GM18867 (cell line): Measurements from ENCODE around the gene TDP1.
"Not testable (repeated sequence)": the region's sequence is repeated elsewhere in the genome, so short reads cannot be mapped to it uniquely, and the experiment has no call there.

Source experiments
- ATAC-seq: cut with Tn5 transposase; IDR thresholded peaks from one replicate; pipeline ENCODE4 v1.9.1; 2021; ENCODE audit warnings: mild to moderate bottlenecking, moderate library complexity; ENCODE audit not compliant: unreplicated experiment

The TDP1 gene

DNA sequence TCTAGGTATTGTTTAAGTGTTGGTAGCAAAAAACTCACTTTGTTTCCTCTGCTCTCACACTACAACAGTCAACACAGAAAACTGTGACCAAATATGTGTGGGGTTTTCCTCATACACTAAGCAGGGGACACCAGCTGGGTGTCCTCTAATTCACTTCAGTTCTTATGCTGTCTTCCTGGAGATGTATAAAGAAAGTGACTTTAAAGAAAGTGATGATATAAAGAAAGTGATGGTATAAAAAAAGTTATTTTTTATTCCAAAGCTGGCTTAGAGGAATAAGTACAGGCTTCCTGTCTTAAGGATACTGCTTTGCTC, 31.4 kb downstream of the TDP1 start:
- no peak for ATAC-seq

DNA sequence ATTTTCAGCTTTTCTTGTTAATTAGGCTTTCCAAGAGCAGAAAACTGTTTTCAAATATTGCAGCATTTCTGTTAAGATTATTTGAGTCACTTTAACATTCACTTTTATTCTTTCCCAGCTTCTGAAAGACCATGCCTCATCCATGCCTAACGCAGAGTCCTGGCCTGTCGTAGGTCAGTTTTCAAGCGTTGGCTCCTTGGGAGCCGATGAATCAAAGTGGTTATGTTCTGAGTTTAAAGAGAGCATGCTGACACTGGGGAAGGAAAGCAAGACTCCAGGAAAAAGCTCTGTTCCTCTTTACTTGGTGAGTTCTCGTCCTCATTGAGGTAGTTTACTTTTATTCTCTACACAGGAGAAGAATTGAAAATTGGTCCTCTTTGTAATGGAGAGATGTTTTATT, 33.1 kb downstream of the TDP1 start:
- ATAC-seq = no peak

DNA sequence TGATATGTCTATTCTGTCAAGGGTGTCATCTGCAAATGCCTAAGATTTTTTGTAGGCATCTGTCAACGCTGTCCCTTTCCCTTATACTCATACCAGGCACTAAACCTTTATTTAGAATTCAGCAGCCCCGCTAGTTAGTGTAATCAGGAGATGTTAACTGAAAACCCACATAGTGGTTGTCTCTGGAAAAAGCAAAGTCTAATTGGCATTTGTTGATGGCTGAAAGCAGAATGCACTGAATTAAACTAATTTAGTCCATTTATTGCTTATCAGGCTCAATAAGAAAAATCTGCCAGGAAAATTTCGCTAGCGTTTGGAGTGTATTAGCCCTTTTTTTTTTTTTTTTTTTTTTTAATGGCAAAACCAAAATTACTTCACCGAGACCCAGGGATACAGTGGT, 34.5 kb downstream of the TDP1 start:
- ATAC-seq = no peak

DNA sequence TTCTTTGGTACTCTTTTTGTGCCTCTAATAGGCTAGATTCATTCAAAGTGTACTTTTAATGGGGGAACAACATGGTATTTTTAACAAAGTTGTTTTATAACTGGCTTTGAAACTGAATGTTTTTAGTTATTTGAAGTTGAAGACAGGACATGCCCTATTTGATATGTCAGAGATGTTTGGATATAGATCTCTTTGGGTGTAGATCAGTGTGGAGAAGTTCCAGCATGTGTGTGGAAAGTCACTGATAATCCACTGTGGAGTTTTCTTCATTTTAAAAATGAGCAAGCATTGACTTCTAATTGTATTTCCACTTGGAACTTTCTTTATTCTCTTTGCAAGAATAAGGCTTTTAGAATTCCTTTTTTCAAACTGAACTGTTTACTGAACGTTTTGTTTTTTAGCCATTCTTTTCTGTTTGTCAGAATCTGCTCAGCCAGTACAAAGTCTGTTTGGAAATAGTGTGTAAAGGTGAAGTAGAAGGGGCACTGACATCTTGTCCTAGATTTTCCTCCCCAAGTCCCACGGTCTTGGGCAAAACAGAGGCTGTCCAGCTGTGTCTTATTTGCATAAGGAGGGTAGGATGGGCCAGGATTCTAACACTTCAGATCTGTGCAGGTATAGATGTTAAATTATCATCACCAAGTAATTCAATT, 35.0 kb downstream of the TDP1 start:
- ATAC-seq = no peak

DNA sequence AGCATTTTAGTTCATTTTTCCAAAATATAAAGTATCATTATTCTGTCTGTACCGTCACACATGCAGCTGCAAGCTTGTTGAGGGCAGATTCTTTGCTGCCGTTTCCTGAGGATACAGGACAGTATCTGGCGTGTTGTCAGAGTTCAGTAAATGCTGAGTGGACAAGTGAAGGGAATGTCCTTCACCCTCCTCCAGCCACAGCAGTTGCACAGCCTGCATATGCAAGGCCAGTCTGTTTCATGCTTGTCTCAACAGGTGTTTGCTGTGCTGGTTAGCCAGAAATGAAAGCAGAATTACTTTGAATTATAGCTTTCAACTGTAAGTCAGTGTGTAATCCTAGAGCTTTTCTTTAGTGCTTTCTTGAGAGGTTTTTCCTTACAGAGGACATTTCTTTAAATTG, 36.5 kb downstream of the TDP1 start:
- ATAC-seq = no peak

DNA sequence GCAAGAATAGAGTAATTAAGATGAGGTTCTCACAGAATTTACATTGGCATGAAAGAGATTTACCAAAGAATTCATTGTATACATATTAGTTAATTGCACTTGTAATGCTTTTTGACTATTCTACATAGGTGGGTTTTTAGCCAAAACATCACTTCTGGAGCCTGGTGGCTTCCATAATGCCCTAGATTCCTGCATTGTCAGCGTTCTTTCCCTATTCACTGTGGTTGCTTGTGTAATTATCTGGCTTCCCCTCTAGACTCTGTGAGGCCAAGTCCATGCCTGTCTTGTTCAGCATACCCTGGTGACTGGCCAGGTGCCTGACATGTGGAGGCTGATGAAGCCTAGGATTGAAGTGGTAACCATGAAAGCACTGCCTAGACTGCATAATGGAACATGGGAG, 41.2 kb downstream of the TDP1 start:
- ATAC-seq = no peak

DNA sequence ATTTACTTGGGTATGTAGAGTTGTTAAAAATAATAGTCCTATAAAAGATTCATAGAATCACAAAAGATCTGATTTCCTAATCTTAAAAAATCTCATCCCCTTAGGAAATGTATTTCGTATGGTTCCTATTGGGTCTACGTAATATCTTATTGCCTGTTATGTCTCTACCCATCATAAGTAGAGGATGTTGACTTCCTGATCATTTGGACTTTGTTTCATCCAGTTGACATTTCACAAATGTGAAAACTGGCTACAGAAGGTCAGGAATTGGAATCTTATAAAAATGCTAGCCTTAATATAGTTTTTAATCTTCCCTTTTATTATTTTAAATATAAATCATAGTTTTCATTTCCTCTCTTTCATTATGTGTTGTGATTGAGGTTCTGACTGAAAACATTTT, 45.2 kb downstream of the TDP1 start:
- no peak for ATAC-seq

DNA sequence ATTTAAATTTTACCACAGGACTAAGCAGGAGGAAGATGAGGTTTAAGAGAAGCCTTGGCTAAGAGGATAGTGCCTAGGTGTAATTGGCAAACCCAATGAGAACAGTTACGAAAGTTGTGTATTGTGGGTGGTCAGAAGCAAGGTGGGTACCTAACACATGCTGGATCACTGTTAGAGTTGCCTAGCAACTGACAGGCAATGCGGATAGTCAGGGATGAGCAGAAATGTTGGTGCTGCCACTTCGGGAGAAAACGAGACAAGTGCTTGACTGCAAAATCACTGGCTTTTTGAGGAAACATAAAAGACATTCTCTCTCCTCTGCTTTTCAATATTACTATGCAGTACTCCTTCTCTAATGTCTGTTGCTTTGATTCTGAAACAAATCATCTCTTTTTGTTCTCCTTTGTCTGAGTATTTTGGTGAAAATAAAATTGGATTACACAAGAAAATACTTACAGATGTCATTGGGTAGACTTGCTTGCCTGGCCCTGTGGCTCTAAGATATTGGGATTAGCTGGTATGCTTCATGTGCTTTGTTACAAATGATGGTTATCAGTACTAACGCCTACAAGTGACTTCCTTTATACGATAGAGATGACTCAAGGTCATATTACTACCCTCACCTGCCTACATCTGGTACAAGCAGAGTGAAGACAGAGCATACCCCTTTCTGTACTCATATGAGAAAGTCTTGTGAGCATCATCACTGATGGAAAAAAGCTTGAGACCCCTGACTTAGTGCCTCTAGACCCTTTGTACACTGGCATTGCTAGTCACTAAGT, 48.0 kb downstream of the TDP1 start:
- no peak for ATAC-seq

DNA sequence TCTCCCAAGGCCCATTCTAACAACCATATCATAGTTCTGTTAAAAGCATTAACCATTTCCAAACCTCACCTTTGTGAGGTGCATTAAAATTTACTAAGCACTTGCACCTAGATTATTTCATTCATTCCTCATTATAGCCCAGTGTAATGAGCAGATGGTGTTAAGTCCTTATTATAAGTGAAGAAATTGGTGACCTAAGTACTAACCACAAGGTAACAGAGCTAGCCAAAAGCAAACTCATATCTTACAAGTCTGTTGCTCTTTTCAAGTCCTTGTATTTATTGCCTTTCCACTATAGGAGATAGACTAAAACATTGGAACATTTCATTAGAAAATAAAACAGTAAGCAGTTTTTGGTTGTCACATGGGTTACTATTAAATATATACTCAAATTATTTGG, 49.7 kb downstream of the TDP1 start:
- ATAC-seq = no peak

DNA sequence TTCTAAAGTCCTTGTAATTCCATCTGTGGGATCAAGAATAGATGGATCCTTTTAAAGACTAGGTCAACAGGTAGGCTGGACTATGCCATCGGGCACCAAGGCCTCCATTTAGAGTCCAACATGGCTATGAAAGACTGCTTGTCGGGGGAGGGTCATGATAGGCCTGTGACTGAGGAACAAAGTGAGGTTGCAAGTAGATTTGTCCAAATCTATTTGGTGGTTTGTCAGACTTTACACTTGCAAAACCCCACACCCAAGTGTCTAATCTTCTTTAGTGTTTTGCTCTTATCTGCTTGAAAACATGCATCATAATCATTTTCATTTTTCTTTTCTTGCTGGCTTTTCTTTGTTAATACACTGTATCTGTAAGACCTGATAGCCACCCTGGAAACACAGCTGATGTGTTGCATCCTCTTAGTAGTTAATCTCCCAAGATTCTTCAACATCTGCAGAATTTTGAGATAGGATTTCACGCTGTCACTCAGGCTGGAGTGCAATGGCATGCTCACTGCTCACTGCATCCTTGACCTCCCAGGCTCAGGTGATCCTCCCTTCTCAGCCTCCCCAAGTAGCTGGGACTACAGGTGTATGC, 50.3 kb downstream of the TDP1 start:
- ATAC-seq = no peak

DNA sequence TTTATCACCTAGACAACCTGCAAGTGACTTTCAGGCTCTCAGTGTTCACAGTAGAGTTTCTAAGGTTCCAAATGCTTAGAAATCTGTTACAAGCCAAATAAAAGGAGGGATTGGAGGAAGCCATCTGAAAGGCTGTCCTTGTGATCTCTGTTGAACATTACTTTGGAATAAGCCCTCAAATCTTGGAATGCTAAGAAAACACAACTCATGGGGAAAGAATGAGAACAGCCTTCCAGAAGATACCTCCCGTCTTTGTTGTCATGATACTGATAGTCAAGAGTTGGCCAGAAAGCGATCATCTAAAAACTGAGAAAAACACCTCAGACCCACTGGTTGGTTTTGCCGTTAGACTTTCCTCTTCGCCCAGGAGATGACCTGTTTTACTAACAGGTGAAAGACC, 61.6 kb downstream of the TDP1 start:
- ATAC-seq = no peak

DNA sequence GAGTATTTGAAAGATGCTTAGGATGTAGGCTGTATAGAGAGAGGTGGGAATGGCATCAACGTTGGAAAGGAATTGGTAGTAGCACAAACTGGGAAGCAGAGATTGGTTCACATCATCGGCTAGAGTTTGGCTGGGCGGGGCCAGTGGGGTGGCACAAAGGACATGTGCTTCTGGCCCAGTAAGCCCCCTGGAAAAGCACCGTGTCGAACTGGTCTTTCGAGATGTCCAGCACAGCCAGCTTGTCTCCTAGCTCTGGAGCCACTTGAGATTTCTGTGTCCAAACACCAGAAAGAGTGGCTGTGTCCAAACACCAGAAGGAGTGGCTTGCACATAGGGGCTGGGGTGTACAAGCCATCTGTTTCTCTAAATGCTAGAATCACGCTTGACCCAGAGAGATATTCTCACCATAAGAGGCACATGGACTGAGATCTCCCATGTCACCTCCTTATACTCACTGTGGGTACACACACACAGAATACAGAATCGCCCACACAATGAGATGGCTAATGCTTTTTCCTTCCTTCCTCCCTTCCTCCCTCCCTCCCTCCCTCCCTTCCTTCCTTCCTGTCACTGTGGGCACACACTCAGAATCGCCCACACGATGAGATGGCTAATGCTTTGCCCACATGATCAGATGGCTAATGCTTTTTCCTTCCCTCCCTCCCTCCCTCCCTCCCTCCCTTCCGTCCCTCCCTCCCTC, 64.2 kb downstream of the TDP1 start:
- ATAC-seq = no peak

DNA sequence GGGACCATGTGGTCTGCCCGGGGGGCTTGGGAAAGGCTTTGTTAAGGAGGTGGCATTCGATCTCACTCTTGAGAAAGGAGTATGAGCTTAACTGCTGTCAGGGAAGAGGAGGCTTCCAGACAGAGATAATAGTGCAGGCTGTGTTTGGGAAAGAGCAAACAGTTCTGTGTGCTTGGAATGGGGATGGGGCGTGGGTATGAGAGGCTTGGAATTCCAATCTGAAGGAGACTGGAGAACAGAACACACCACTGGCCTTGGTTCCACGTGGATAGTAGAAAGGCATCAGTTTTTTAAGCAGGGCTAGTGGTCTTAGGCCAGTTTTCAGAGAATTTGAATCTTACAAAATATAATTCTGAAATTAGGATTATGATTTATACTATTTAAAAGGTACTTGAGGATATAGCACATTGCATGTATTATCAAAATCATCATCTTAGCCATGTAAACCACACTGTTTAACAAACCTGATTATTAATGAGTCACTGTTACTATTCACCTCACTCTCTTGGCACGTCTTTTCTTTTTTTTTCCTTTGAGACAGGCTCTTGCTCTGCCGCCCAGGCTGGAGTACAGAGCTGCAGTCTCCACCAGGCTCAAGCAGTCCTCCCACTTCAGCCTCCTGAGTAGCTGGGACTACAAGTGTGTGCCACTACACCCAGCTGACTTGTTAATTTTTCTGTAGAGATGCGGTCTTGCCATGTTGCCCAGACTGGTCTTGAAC, 67.6 kb downstream of the TDP1 start:
- ATAC-seq = no peak

DNA sequence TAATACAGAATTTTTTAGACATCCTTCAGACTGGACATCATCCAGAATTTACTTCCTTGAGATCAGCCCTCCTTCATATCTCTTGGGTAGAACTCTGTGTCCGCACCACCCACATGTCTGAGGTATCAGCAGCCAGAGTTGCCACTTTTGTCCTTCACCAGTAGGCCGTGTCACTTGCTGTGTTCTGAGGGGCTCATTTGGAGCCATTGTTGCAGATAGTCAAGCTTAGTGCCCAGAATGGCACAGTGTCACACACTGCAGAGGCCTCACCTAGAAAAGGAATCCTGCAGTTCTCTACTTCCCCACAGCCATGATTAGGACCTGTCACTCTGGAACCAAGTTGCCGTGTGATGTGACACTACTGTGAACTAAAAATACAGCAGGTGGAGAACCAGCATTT, 69.2 kb downstream of the TDP1 start:
- no peak for ATAC-seq

DNA sequence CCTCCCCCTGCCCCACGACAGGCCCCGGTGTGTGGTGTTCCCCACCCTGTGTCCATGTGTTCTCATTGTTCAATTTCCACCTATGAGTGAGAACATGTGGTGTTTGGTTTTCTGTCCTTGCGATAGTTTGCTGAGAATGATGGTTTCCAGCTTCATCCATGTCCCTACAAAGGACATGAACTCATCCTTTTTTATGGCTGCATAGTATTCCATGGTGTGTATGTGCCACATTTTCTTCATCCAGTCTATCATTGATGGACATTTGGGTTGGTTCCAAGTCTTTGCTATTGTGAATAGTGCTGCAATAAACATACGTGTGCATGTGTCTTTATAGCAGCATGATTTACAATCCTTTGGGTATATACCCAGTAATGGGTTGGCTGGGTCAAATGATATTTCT, 70.9 kb downstream of the TDP1 start:
- not testable (repeated sequence) for ATAC-seq

DNA sequence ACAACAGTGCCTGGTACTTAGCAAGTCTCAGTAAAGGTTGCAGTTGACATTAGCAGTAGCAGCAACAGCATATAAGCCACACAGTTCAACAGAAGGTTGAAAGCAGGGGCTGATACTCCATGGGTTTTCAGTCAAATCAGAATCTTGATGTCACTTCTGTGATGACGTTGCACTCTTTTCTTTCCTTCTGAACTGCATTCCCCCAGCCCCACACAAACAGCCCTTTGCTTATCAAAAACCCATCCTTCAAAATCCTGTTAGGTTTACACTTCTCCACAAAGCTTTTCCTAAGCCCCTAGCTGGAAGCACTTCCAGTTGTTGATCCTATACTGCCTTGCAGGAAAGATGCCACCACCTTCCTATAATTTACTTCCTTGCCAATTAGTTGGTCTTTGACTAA, 72.1 kb downstream of the TDP1 start:
- ATAC-seq = no peak

DNA sequence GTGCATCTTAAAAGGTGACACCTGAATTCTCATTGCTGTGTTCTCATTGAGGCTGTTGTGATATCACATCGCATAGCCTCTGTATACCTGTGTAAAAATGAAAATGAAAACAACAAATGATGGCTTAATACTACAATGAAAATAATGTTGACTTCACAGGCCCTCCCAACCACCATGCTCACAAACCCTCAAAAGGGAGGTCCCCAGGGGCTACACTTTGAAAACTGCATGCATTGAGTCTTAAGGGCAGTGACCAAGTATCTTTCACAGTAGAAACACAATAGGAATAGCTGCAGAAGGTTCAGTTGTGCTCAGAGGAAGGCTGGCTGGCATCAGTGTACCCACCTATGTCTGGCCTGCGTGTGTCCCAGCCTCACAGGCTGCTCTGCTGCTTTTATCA, 78.4 kb downstream of the TDP1 start:
- ATAC-seq = no peak

DNA sequence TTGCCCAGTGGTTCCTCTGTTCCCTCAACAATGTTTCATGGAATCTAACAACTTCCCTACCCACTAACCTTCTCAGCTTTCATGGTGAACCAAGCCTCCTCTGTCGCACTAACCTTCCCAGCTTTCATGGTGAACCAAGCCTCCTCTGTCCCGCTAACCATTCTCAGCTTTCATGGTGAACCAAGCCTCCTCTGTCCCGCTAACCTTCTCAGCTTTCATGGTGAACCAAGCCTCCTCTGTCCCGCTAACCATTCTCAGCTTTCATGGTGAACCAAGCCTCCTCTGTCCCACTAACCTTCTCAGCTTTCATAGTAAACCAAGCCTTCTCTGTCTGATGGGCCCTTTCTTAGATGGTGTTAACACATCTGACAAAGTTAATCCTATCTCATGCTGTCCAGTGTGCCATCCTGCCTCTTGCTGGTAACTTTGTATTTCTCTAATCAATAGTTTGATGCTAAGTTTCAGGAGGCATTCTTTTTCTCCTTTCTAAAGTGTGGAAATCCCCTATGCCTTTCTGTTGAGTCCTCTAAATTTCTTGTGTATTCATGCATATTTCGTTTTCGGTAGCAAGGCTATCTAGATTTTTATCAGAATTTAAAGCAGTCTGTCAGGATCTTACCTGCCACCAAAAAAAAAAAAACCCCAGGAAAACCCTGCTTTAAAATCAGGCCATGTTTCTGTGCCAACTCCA, 79.3 kb downstream of the TDP1 start:
- ATAC-seq = no peak

DNA sequence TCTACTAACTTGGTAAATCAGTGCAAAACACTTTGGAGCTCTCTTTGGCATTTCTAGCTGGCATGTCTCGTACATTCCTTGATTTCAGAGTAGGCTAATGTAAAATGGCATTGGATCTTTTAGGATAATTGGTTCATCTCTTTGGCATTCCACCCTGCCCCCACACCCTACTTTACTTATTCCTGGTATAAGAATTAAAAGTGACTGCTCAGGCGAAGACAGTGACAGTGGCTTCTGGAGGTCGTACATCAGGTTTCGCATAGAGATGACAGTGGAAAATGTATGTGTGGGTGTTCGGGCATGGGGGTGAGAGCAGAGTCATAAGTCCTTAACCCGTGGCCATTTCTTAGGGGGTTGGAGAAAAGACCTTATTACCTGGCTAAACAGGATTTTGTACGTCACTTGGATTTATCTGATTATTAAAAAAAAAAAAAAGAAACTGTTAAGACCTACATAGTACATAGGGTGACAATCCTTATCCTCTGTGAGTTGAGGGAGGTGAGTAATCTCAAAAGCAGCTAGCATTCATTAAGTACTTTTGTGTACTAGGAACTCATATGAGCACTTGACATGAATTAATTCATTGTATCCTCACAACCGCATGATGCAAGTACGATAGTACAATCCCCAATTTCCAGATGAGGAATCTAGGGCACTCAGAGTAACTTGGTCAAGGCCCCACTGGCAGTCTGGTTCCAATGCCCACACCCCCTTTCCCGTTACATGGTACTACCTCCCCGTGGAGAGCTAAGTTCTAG, 83.7 kb downstream of the TDP1 start:
- no peak for ATAC-seq

DNA sequence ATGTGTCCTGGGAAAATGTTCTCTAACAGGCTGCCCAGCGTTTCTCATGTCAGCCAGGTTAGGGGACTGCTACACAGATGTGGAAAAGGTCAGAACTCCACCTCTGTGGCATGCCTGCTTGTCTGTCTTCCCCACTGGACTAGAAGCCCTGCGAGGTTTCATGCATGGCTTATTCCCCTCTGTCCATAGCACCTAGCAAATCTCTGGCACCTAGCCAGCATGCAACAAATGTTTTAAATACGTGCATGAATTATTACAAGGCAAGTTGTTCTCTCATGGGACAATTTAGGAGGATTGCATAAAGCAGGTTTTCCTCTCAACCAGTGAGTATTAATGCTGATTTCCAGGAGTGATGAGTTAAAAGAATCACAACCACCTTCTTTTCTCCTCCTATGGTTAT, 84.7 kb downstream of the TDP1 start:
- ATAC-seq = no peak
